Endothelial cell of umbilical vein (primary cell): ENCODE measurements around the gene SH3GLB2.

Source experiments
- CTCF ChIP-seq, 2 donors: IDR thresholded peaks; 1 replicate in 1 of 2; 2 replicates in 1 of 2; pipeline ENCODE4 v1.5.1; 2011; ENCODE audit warnings: low read length in 2 of 2, mild to moderate bottlenecking in 2 of 2, moderate library complexity in 2 of 2, control low read depth in 1 of 2, inconsistent platforms in 1 of 2, low read depth in 1 of 2; ENCODE audit not compliant: insufficient read depth in 1 of 2; ENCODE audit errors: extremely low read depth in 1 of 2
- EZH2 ChIP-seq: IDR thresholded peaks from 2 replicates; pipeline ENCODE4 v1.6.1; 2012; ENCODE audit warnings: borderline replicate concordance, low read depth, mild to moderate bottlenecking, moderate library complexity, low read length, inconsistent platforms; ENCODE audit not compliant: severe bottlenecking
- FOS ChIP-seq: IDR thresholded peaks from 2 replicates; pipeline ENCODE4 v1.6.1; 2011; ENCODE audit warnings: mild to moderate bottlenecking, low read length, moderate library complexity, borderline replicate concordance; ENCODE audit not compliant: insufficient read depth
- GATA2 ChIP-seq: IDR thresholded peaks from 2 replicates; pipeline ENCODE4 v1.7.0; 2011; ENCODE audit warnings: low read depth, mild to moderate bottlenecking, moderate library complexity, mixed read lengths, low read length; ENCODE audit not compliant: insufficient read length, insufficient read depth
- JUN ChIP-seq: IDR thresholded peaks from 2 replicates; pipeline ENCODE4 v1.6.1; 2011; ENCODE audit warnings: borderline replicate concordance, low read depth; ENCODE audit not compliant: insufficient read length, insufficient read depth
- MAX ChIP-seq: IDR thresholded peaks from 2 replicates; pipeline ENCODE4 v1.6.1; 2011; ENCODE audit not compliant: insufficient read depth, insufficient read length
- MYC ChIP-seq: IDR thresholded peaks from one replicate; pipeline ENCODE4 v1.6.1; 2011; ENCODE audit warnings: mild to moderate bottlenecking, low read depth, low read length
- POLR2A ChIP-seq: IDR thresholded peaks from 2 replicates; pipeline ENCODE4 v1.6.1; 2012; ENCODE audit warnings: low read depth, mild to moderate bottlenecking, control low read depth, low read length
- POLR2AphosphoS5 ChIP-seq: IDR thresholded peaks from 2 replicates; pipeline ENCODE4 v1.6.1; 2012; ENCODE audit warnings: low read depth, mild to moderate bottlenecking, control low read depth, low read length, moderate library complexity; ENCODE audit not compliant: insufficient read depth

DNA sequence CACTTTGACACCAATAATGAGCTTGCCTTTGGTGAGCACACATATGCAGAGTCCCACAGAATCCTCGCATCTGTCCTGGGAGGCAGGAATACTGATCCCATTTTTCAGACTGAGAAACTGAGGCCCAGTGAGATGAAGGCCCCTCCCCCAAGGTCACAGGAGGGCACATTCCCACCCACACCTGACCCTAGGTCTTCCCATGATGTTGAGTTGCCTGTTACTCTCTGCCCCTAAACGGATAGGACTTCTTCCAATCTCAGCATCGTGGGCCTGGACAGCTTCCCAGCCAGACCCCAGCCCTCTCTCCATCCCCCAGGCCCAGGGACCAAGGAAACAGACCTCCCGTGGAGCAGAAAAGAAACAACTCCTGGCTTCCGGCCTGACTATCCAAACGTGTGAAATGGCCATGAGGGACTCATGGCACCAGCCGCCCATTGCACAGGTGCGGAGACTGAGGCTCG lies 877 bp downstream of the SH3GLB2 start:
- TF ChIP-seq CTCF (IDR thresholded peaks at IDR 0.05; ENCODE audit: extremely low read depth in 1 of 2, insufficient read depth in 1 of 2, low read depth in 1 of 2, low read length in 2 of 2) (no peak), MAX (no peak), POLR2A (no peak), GATA2 (no peak), POLR2AphosphoS5 (no peak), EZH2 (no peak), JUN (no peak), FOS (no peak), MYC (no peak)
